GM18505 (cell line): ENCODE data around the gene ABCF2.

Experiments
- ATAC-seq: cut with Tn5 transposase; IDR thresholded peaks from one replicate; pipeline ENCODE4 v1.9.1; 2021; ENCODE audit not compliant: unreplicated experiment
- POLR2A ChIP-seq: IDR thresholded peaks from 4 replicates; pipeline ENCODE4 v1.6.1; 2011; ENCODE audit warnings: borderline replicate concordance; ENCODE audit not compliant: insufficient read depth, insufficient read length; ENCODE audit errors: extremely low read depth

ABCF2 gene

GRCh38 chr7:151242159-151243044 is 15.4 kb upstream of the ABCF2 start:
- ATAC-seq = no peak

GRCh38 chr7:151241755-151242096 is 14.7 kb upstream of the ABCF2 start:
- TF ChIP-seq POLR2A = no peak
- ATAC-seq = no peak

More at GRCh38 chr7:151242159-151243044, 15.4 kb upstream of the ABCF2 start:
- peak; percentile 5 for TF ChIP-seq POLR2A

- no peak for TF ChIP-seq POLR2A
- no peak for ATAC-seq
Observed at GRCh38 chr7:151240942-151241754, 14.1 kb upstream of the ABCF2 start.

- ATAC-seq = no peak
- no peak for TF ChIP-seq POLR2A
Observed at GRCh38 chr7:151240536-151240935, 13.5 kb upstream of the ABCF2 start.

GRCh38 chr7:151239837-151240459 is 12.9 kb upstream of the ABCF2 start:
- no peak for TF ChIP-seq POLR2A
- no peak for ATAC-seq

GRCh38 chr7:151238924-151239836 is 12.2 kb upstream of the ABCF2 start:
- no peak for ATAC-seq
- peak; percentile 42 for TF ChIP-seq POLR2A

GRCh38 chr7:151238190-151238810 is 11.3 kb upstream of the ABCF2 start:
- TF ChIP-seq POLR2A = no peak
- no peak for ATAC-seq

GRCh38 chr7:151237244-151238189 is 10.5 kb upstream of the ABCF2 start:
- no peak for ATAC-seq
- TF ChIP-seq POLR2A = no peak

- ATAC-seq = no peak
- TF ChIP-seq POLR2A = no peak
Observed at GRCh38 chr7:151236406-151236805, 9.4 kb upstream of the ABCF2 start.

GRCh38 chr7:151235091-151235787 is 8.2 kb upstream of the ABCF2 start:
- TF ChIP-seq POLR2A = no peak
- ATAC-seq = no peak

GRCh38 chr7:151233804-151234203 is 6.8 kb upstream of the ABCF2 start:
- no peak for TF ChIP-seq POLR2A
- ATAC-seq = no peak
